Thoracic aorta (tissue), 2 donors: ENCODE measurements around the gene ZNRF3. TPM values are rescaled to one million over a fixed set of nuclear protein-coding genes. Genes with fewer than 3 reads are reported as not detected.

Experiments
- ATAC-seq: fragments of 150-250 bp; one replicate; pipeline ENCODE4 v1.8.0; 2017; ENCODE audit warnings: low read depth; ENCODE audit not compliant: insufficient number of reproducible peaks, low FRiP score
- DNase-seq: peaks from one replicate; pipeline ENCODE4 v3.0.0-alpha.2; 2020; ENCODE audit warnings: low spot score
- H3K27ac ChIP-seq, 2 donors: fragments of 200-600 bp; sonication (generic); 1 replicate in 1 of 2; 2 replicates in 1 of 2; pipeline ENCODE4 v1.5.1; 2016; ENCODE audit warnings: mild to moderate bottlenecking in 2 of 2, moderate library complexity in 2 of 2
- H3K27me3 ChIP-seq: fragments of 200-600 bp; sonication (generic); replicated peaks from 2 replicates; pipeline ENCODE4 v1.6.0; 2016; ENCODE audit warnings: mild to moderate bottlenecking; ENCODE audit not compliant: insufficient read depth
- H3K36me3 ChIP-seq: fragments of 200-600 bp; sonication (generic); one replicate; pipeline ENCODE4 v1.5.1; 2016
- H3K4me1 ChIP-seq, 2 donors: fragments of 200-600 bp; sonication (generic); 1 replicate in 1 of 2; 2 replicates in 1 of 2; pipeline versions ENCODE4 v1.5.1 to v1.6.0; 2016; ENCODE audit warnings: low read depth in 2 of 2, mild to moderate bottlenecking in 1 of 2; ENCODE audit not compliant: control insufficient read depth in 1 of 2
- H3K4me3 ChIP-seq: fragments of 200-600 bp; sonication (generic); 2 replicates; pipeline ENCODE4 v1.5.1; 2016; ENCODE audit warnings: mild to moderate bottlenecking
- H3K9me3 ChIP-seq: fragments of 200-600 bp; sonication (generic); 2 replicates; pipeline ENCODE4 v1.5.1; 2016
- CTCF ChIP-seq: fragments of 200-600 bp; sonication (generic); IDR thresholded peaks from one replicate; pipeline ENCODE4 v1.5.1; 2019; ENCODE audit warnings: antibody characterized with exemption
- total RNA-seq, 2 donors: library from RNA; depleted of rRNA; stranded (reverse); fragments of >200 nt; gene quantifications; one replicate each; pipeline versions ENCODE4 v1.1.0 to v1.2.3, GENCODE V29; 2016

The ZNRF3 gene
- total RNA-seq, 2 donors from 2014 or later, result 17.2 to 23.1 TPM

DNA sequence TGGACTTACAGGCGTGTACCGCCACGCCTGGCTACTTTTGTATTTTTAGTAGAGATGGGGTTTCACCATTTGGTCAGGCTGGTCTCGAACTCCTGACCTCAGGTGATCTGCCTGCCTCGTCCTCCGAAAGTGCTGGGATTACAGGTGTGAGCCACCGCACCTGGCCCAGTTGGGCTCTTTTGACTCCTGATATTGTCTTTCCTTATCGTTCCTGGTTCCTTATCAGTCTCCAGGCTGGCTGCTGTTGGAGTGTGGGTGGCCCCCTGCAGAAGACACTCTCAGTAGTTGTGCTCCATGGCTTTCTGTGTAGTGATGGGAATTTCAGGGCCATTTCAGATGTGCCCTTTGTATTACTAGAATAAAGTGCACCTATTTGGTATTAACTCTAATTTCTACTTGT lies 123.0 kb downstream of the ZNRF3 start:
- H3K4me1 ChIP-seq, result peaks cover 20 to 72% of the 10 kb centered on the region in 2 donors
- H3K27me3 ChIP-seq, result no peaks in the 10 kb centered on the region
- H3K36me3 ChIP-seq, result no peaks in the 10 kb centered on the region
- H3K4me3 ChIP-seq, result no peak overlapping the region
- no peak for TF ChIP-seq CTCF
- no peaks in the 10 kb centered on the region for H3K9me3 ChIP-seq
- no peak overlapping the region for H3K27ac ChIP-seq
- no peak for DNase-seq
- no peak for ATAC-seq

GRCh38 chr22:29009148-29009547 lies 125.8 kb downstream of the ZNRF3 start:
- ATAC-seq, result no peak

GRCh38 chr22:29011240-29012100 lies 128.1 kb downstream of the ZNRF3 start:
- H3K27ac ChIP-seq, result peak overlapping the region; percentile 29 to 31
- no peak for TF ChIP-seq CTCF
- H3K27me3 ChIP-seq, result no peaks in the 10 kb centered on the region
- DNase-seq (no peak), ATAC-seq (no peak)
- no peaks in the 10 kb centered on the region for H3K9me3 ChIP-seq
- H3K4me1 ChIP-seq, result peaks cover 22 to 58% of the 10 kb centered on the region in 2 donors
- H3K4me3 ChIP-seq, result no peak overlapping the region
- no peaks in the 10 kb centered on the region for H3K36me3 ChIP-seq

More at GRCh38 chr22:29009148-29009547, 125.8 kb downstream of the ZNRF3 start:
- Histone ChIP-seq H3K36me3 (no peaks in the 10 kb centered on the region), H3K4me1 (peaks cover 29 to 76% of the 10 kb centered on the region in 2 donors), H3K9me3 (no peaks in the 10 kb centered on the region), H3K27me3 (no peaks in the 10 kb centered on the region), H3K27ac (peak overlapping the region; percentile 43 to 64), H3K4me3 (no peak overlapping the region)
- DNase-seq, result no peak
- TF ChIP-seq CTCF, result no peak

GRCh38 chr22:29012101-29012433 lies 128.7 kb downstream of the ZNRF3 start:
- ATAC-seq, result no peak
- peak overlapping the region in 1 of 2 donors; percentile 21 for H3K27ac ChIP-seq
- DNase-seq, result no peak
- no peak overlapping the region for H3K4me3 ChIP-seq
- H3K9me3 ChIP-seq, result no peaks in the 10 kb centered on the region
- no peaks in the 10 kb centered on the region for H3K36me3 ChIP-seq
- no peak for TF ChIP-seq CTCF
- no peaks in the 10 kb centered on the region for H3K27me3 ChIP-seq
- H3K4me1 ChIP-seq, result peaks cover 22 to 58% of the 10 kb centered on the region in 2 donors

DNA sequence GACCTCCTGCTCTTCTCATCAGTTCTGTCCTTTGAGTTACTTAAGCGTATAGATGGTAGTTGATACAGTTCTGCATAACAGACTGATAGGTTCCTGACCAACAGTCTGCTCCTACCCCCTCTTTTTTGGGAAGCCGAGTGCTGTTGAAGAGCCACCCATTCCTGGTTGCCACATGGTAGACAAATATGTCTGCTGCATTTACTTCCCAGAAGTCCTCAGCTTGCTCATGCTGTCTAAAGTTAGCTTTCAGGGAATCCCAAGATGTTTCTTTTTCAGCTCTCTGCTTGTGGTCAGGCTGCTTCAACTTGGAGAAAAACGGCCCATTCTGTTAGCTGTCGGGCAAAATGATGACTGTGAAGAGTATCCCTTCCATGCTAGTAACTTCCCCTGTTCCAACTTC lies 129.6 kb downstream of the ZNRF3 start:
- no peak overlapping the region for H3K27ac ChIP-seq
- ATAC-seq, result no peak
- no peaks in the 10 kb centered on the region for H3K27me3 ChIP-seq
- no peak overlapping the region for H3K4me3 ChIP-seq
- peaks cover 22 to 58% of the 10 kb centered on the region in 2 donors for H3K4me1 ChIP-seq
- no peak for TF ChIP-seq CTCF
- no peak for DNase-seq
- H3K9me3 ChIP-seq, result no peaks in the 10 kb centered on the region
- no peaks in the 10 kb centered on the region for H3K36me3 ChIP-seq
